Fibroblast of the aortic adventitia (primary cell): ENCODE data around the gene NUFIP1. TPM values are rescaled to one million over a fixed set of nuclear protein-coding genes. Genes with fewer than 3 reads are reported as not detected.

Source experiments
- DNase-seq: peaks from one replicate; pipeline ENCODE4 v3.0.0-alpha.2; 2010; ENCODE audit warnings: low read depth
- H3K4me3 ChIP-seq: 2 replicates; pipeline ENCODE4 v1.5.1; 2011; ENCODE audit warnings: low read depth, mild to moderate bottlenecking, control low read depth, low read length, moderate library complexity
- total RNA-seq: library from RNA; depleted of rRNA; stranded (reverse); fragments of >200 nt; gene quantifications from 2 replicates; pipeline ENCODE4 v1.2.3, GENCODE V29; 2012; ENCODE audit warnings: low replicate concordance
- TF ChIP-seq, protein P1 (sequence below): IDR thresholded peaks from 2 replicates; pipeline ENCODE4 v1.5.1; 2011; ENCODE audit warnings: mild to moderate bottlenecking, low read length, control low read depth, inconsistent platforms; ENCODE audit not compliant: insufficient read depth

Gene NUFIP1
- total RNA-seq, 1 donor: 4.5 TPM

DNA sequence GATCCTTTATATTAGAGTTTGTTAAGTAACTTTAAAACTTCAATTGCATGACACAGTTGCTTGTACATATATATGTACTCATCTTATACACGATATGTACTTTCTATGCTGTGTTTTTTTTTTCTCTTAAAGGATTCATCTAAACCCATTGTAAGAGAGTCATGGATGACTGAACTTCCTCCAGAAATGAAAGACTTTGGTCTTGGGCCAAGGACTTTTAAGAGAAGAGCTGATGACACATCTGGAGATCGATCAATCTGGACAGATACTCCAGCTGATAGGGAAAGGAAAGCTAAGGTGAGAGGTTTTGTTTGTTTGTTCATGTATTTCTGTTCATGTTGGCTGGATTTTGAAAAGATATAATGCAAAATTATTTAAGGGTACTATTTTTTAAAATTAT lies 26.0 kb upstream of the NUFIP1 start:
- TF ChIP-seq, protein P1, sequence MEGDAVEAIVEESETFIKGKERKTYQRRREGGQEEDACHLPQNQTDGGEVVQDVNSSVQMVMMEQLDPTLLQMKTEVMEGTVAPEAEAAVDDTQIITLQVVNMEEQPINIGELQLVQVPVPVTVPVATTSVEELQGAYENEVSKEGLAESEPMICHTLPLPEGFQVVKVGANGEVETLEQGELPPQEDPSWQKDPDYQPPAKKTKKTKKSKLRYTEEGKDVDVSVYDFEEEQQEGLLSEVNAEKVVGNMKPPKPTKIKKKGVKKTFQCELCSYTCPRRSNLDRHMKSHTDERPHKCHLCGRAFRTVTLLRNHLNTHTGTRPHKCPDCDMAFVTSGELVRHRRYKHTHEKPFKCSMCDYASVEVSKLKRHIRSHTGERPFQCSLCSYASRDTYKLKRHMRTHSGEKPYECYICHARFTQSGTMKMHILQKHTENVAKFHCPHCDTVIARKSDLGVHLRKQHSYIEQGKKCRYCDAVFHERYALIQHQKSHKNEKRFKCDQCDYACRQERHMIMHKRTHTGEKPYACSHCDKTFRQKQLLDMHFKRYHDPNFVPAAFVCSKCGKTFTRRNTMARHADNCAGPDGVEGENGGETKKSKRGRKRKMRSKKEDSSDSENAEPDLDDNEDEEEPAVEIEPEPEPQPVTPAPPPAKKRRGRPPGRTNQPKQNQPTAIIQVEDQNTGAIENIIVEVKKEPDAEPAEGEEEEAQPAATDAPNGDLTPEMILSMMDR: no peak
- DNase-seq: no peak
- H3K4me3 ChIP-seq: no peak overlapping the region

DNA sequence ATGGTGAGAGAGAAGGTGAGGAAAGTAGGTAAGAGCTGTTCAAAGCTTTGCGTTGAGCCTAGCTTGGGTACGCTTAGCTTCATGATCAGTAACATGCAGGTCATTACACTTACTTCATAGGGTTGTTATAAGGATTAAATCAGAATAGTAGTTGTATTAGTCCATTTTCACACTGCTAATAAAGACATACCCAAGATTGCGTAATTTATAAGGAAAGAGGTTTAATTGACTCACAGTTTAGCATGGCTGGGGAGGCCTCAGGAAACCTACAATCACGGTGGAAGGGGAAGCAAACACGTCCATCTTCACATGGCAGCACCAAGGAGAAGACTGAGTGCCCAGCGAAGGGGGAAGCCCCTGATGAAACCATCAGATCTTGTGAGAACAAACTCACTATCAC lies 21.9 kb upstream of the NUFIP1 start:
- H3K4me3 ChIP-seq: no peak overlapping the region
- DNase-seq: no peak
- TF ChIP-seq, protein P1: no peak

DNA sequence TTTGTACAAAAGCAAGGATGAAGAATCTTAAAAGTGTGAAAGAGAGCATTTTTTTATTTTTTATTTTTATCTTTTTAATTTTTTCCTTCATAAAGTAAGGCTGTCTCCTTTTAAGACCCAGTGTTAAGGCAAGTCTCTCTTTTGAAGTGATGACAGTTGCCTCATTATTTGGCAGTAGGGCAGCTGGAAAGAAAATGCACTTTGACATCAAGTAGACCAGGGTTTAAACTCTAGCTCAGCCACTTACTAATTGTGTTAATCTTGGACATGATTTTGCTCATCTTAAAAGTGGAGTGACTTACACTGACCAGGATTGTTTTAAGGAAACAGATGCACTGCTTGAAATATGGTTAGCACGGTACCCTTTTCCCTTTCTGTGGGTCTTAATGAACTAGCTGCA lies 18.6 kb upstream of the NUFIP1 start:
- no peak for DNase-seq
- TF ChIP-seq, protein P1: no peak
- no peak overlapping the region for H3K4me3 ChIP-seq

DNA sequence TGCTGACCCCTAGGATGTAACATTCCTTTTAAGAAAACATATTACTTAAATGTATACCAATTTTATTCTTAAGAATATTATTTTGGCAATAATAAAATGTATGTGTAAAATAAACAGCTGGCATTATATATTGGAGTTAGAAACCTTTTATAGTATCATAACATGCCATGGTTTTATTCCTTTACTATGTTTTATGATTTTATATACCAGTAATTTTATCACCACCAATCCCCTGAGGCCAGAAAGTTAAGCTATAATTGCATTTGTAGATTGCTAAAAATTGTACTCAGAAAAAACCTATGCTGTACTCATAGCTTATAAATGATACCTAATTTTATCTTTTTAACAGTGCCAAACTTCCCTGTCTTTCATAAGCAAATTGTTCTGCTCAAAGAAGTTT lies 18.0 kb upstream of the NUFIP1 start:
- DNase-seq: no peak
- H3K4me3 ChIP-seq: no peak overlapping the region
- TF ChIP-seq, protein P1: no peak

DNA sequence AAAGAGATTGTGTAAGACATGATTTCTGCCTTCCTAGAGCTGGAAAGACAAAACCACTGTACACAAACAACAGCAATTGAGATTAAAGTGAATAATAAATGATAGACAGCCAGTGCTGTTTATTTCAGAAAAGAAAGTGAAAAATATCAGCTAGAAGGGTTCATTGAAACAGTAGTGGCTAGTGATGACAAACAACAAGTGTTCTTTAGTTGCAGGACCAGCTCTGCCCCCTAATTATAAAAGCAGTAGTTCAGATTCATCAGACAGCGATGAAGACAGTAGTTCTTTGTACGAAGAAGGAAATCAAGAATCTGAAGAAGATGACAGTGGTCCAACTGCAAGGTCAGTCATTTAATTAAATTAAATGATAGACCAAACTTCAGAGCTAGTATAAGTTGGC lies 14.8 kb upstream of the NUFIP1 start:
- H3K4me3 ChIP-seq: no peak overlapping the region
- DNase-seq: no peak
- TF ChIP-seq, protein P1: no peak

DNA sequence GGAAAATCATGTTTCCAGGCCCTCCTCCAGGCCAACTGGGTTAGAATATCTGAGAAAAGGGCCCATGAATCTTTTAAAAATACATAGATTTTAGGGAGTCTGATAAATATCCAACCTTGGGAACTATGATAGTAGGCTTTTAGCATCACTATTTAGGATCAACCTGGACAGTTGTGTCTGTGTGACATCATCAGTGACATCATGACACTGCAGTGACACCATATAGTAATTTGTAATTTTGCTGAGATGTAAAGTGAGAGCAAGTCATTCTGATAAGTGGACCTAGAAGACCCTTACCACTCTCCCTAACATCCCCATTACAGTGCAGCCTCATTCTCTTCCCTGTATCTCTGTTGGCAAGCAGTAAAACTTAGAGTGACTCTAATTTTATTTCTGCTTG lies 14.1 kb upstream of the NUFIP1 start:
- no peak overlapping the region for H3K4me3 ChIP-seq
- no peak for DNase-seq
- TF ChIP-seq, protein P1: no peak

DNA sequence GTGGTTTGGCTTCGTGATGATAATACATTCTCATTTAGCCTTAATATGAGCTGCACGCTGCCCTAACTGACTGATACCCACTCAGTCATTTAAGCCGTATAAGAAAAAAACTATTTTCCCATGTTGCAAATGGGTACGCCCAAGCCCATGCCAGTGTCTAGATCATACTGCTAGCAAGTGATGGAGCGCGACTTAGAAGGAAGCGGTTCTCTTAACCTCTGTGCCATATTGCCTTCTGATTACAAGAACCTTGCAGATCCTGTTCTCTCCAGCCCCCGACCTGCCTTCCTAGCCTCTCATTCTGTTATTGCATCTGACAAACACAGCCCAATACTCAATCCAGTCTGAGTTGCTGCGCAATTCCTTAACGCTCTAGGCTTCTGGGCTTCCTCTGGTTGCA lies 670 bp upstream of the NUFIP1 start:
- DNase-seq: no peak
- TF ChIP-seq, protein P1: no peak
- peak overlapping the region; percentile 94 for H3K4me3 ChIP-seq
